Keratinocyte (primary cell): Measurements from ENCODE around the gene CLECL1. TPM values are rescaled to one million over a fixed set of nuclear protein-coding genes. Genes with fewer than 3 reads are reported as not detected.

Experiments used
- DNase-seq: peaks from one replicate; pipeline ENCODE4 v3.0.0-alpha.2; 2011; ENCODE audit warnings: low read depth, missing footprints, low spot score
- FAIRE-seq: peaks from 2 replicates; lab custom pipeline; 2011; peaks lifted over from hg19 to GRCh38; lab: Jason Lieb, UNC
- H2AFZ ChIP-seq: 2 replicates; pipeline ENCODE4 v1.6.0; 2012; ENCODE audit warnings: low read length, control low read depth, inconsistent platforms; ENCODE audit not compliant: control insufficient read depth
- H3K27ac ChIP-seq: 2 replicates; pipeline ENCODE4 v1.5.1; 2011; ENCODE audit warnings: low read length; ENCODE audit not compliant: control insufficient read depth, insufficient read depth
- H3K27me3 ChIP-seq: 3 replicates; pipeline ENCODE4 v1.6.0; 2011; ENCODE audit warnings: low read length; ENCODE audit not compliant: control insufficient read depth, insufficient read depth; ENCODE audit errors: extremely low read depth
- H3K36me3 ChIP-seq, 2 experiments: 2 replicates in 1 of 2; 3 replicates in 1 of 2; pipeline ENCODE4 v1.5.1; 2011; ENCODE audit warnings: low read length in 2 of 2, mild to moderate bottlenecking in 1 of 2; ENCODE audit not compliant: control insufficient read depth in 2 of 2, insufficient read depth in 2 of 2; ENCODE audit errors: extremely low read depth in 1 of 2
- H3K4me1 ChIP-seq: 3 replicates; pipeline ENCODE4 v1.5.1; 2011; ENCODE audit warnings: low read length; ENCODE audit not compliant: control insufficient read depth, insufficient read depth; ENCODE audit errors: extremely low read depth
- H3K4me2 ChIP-seq: 3 replicates; pipeline ENCODE4 v1.6.0; 2011; ENCODE audit warnings: low read depth, low read length; ENCODE audit not compliant: control insufficient read depth, insufficient read depth; ENCODE audit errors: extremely low read depth
- H3K4me3 ChIP-seq, 3 experiments: fragments of 200-600 bp in 1 of 3; sonication (generic) in 1 of 3; 2 replicates in 2 of 3; 3 replicates in 1 of 3; pipeline ENCODE4 v1.5.1; 2011 to 2016; ENCODE audit warnings: low read length in 3 of 3, mild to moderate bottlenecking in 3 of 3, control low read depth in 2 of 3, inconsistent platforms in 1 of 3, low read depth in 1 of 3, mixed read lengths in 1 of 3, mixed run types in 1 of 3, moderate library complexity in 1 of 3; ENCODE audit not compliant: control insufficient read depth in 2 of 3, insufficient read depth in 2 of 3; ENCODE audit errors: extremely low read depth in 1 of 3
- H3K79me2 ChIP-seq: 2 replicates; pipeline ENCODE4 v1.6.0; 2012; ENCODE audit warnings: low read length; ENCODE audit not compliant: control insufficient read depth, insufficient read depth
- H3K9ac ChIP-seq: 3 replicates; pipeline ENCODE4 v1.6.0; 2011; ENCODE audit warnings: low read length; ENCODE audit not compliant: control insufficient read depth, insufficient read depth; ENCODE audit errors: extremely low read depth
- H3K9me1 ChIP-seq: 3 replicates; pipeline ENCODE4 v1.6.0; 2011; ENCODE audit warnings: low read length; ENCODE audit not compliant: control insufficient read depth, insufficient read depth; ENCODE audit errors: extremely low read depth
- H3K9me3 ChIP-seq: 2 replicates; pipeline ENCODE4 v1.5.1; 2012; ENCODE audit warnings: low read depth, low read length; ENCODE audit not compliant: control insufficient read depth
- H4K20me1 ChIP-seq: 3 replicates; pipeline ENCODE4 v1.6.0; 2011; ENCODE audit warnings: low read length; ENCODE audit not compliant: control insufficient read depth, insufficient read depth; ENCODE audit errors: extremely low read depth
- EZH2 ChIP-seq: IDR thresholded peaks from one replicate; pipeline ENCODE4 v1.6.1; 2012; ENCODE audit warnings: inconsistent platforms, mild to moderate bottlenecking, low read length, moderate library complexity
- dilution Hi-C: fragments of 300-500 bp; cut with MboI; formaldehyde crosslinking; loops from one replicate; pipeline ENCODE4 v1.7.0; 2020; ENCODE audit warnings: low sequenced_read_pairs; ENCODE audit not compliant: extremely low pct_ligation_motif_present
- polyA plus RNA-seq, 5 experiments: library from polyadenylated mRNA; depleted of rRNA in 3 of 5; stranded (reverse) in 3 of 5; stranded (forward) in 1 of 5; unstranded in 1 of 5; fragments of >200 nt; gene quantifications; 1 replicate in 1 of 5; 2 replicates in 3 of 5; 3 replicates in 1 of 5; pipeline versions ENCODE4 v1.2.1 to v1.2.3, GENCODE V29; 2011 to 2012; ENCODE audit warnings: missing spikeins in 2 of 5, low read depth in 1 of 5, low replicate concordance in 1 of 5
- TF ChIP-seq, protein P1 (sequence below), 3 experiments: IDR thresholded peaks in 1 of 3; conservative IDR thresholded peaks in 1 of 3; optimal IDR thresholded peaks in 1 of 3; 2 replicates in 2 of 3; 3 replicates in 1 of 3; pipeline versions ENCODE3 to v1.5.1; 2011; ENCODE audit warnings: low read length in 3 of 3, mild to moderate bottlenecking in 3 of 3, moderate library complexity in 2 of 3, control low read depth in 1 of 3, inconsistent platforms in 1 of 3; ENCODE audit not compliant: insufficient read depth in 2 of 3; ENCODE audit errors: extremely low read depth in 1 of 3

CLECL1 gene
- polyA plus RNA-seq, 1 donor (not counting 4 experiments of a cell fraction or from before 2014, with no cell fraction given): not detected

- DNase-seq (no peak), FAIRE-seq (no peak)
- Histone ChIP-seq H3K9me3 (no peaks in the 10 kb centered on the region), H4K20me1 (no peaks in the 10 kb centered on the region), H3K79me2 (no peaks in the 10 kb centered on the region), H3K36me3 (no peaks in the 10 kb centered on the region), H3K27ac (no peak overlapping the region), H2AFZ (peak overlapping the region; percentile 41), H3K4me3 (no peak overlapping the region), H3K27me3 (no peaks in the 10 kb centered on the region), H3K4me1 (peaks cover 12% of the 10 kb centered on the region), H3K9me1 (no peaks in the 10 kb centered on the region), H3K9ac (no peak overlapping the region), H3K4me2 (no peak overlapping the region)
- TF ChIP-seq, protein P1, sequence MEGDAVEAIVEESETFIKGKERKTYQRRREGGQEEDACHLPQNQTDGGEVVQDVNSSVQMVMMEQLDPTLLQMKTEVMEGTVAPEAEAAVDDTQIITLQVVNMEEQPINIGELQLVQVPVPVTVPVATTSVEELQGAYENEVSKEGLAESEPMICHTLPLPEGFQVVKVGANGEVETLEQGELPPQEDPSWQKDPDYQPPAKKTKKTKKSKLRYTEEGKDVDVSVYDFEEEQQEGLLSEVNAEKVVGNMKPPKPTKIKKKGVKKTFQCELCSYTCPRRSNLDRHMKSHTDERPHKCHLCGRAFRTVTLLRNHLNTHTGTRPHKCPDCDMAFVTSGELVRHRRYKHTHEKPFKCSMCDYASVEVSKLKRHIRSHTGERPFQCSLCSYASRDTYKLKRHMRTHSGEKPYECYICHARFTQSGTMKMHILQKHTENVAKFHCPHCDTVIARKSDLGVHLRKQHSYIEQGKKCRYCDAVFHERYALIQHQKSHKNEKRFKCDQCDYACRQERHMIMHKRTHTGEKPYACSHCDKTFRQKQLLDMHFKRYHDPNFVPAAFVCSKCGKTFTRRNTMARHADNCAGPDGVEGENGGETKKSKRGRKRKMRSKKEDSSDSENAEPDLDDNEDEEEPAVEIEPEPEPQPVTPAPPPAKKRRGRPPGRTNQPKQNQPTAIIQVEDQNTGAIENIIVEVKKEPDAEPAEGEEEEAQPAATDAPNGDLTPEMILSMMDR (optimal IDR thresholded peaks at IDR 0.05 in 1 of 3, IDR thresholded peaks at IDR 0.05 in 1 of 3, conservative IDR thresholded peaks at IDR 0.05 in 1 of 3; ENCODE audit: extremely low read depth in 1 of 3, insufficient read depth in 2 of 3, low read length in 3 of 3): no peak
- TF ChIP-seq EZH2: no peak
- dilution Hi-C loops: no loop called here
Observed at GRCh38 chr12:9725213-9725870, 7.6 kb downstream of the CLECL1 start.

GRCh38 chr12:9724023-9724422, 8.9 kb downstream of the CLECL1 start:
- Histone ChIP-seq H3K4me1 (peaks cover 12% of the 10 kb centered on the region), H4K20me1 (no peaks in the 10 kb centered on the region), H3K9me1 (no peaks in the 10 kb centered on the region), H3K9ac (no peak overlapping the region), H3K27ac (no peak overlapping the region), H3K4me3 (no peak overlapping the region), H3K36me3 (no peaks in the 10 kb centered on the region), H3K79me2 (no peaks in the 10 kb centered on the region), H3K4me2 (no peak overlapping the region), H2AFZ (no peak overlapping the region), H3K27me3 (no peaks in the 10 kb centered on the region), H3K9me3 (no peaks in the 10 kb centered on the region)
- TF ChIP-seq EZH2: no peak
- TF ChIP-seq, protein P1 (optimal IDR thresholded peaks at IDR 0.05 in 1 of 3, IDR thresholded peaks at IDR 0.05 in 1 of 3, conservative IDR thresholded peaks at IDR 0.05 in 1 of 3; ENCODE audit: extremely low read depth in 1 of 3, insufficient read depth in 2 of 3, low read length in 3 of 3): no peak
- dilution Hi-C loops: no loop called here
- FAIRE-seq (no peak), DNase-seq (no peak)
